ENCODE results near the gene EME2. TPM values are rescaled to one million over a fixed set of nuclear protein-coding genes. Genes with fewer than 3 reads are reported as not detected.
A peak's percentile ranks its signal among the peaks of the same experiment; 100 is the strongest.

The EME2 gene
- total RNA-seq, 1 experiment from 2014 or later = 36.3 TPM

GRCh38 chr16:1775006-1775845 lies 2.6 kb downstream of the EME2 start:
- Histone ChIP-seq H3K36me3 (ENCODE audit: control insufficient read depth in 1 of 2, insufficient read depth in 2 of 2, low read length in 2 of 2) (peaks cover 0 to 8% of the 10 kb centered on the region in 2 experiments; a peak in 3 of 4 replicates), H3K4me2 (ENCODE audit: low read length) (no peak overlapping the region), H3K27ac (ENCODE audit: low read depth, low read length) (peak overlapping the region; percentile 95; the same call in 1 of the 2 replicates), H3K79me2 (ENCODE audit: insufficient read depth, low read length) (peaks cover 48% of the 10 kb centered on the region), H3K9ac (ENCODE audit: low read length) (no peak overlapping the region), H3K9me2 (ENCODE audit: insufficient read depth) (no peaks in the 10 kb centered on the region), H3K4me3 (replicated peaks in 1 of 2; ENCODE audit: low read depth in 1 of 2, low read length in 2 of 2) (no peak overlapping the region), H3K9me3 (ENCODE audit: control insufficient read depth in 1 of 2, insufficient read depth in 1 of 2, low read depth in 1 of 2, low read length in 2 of 2) (no peaks in the 10 kb centered on the region), H3K4me1 (ENCODE audit: control insufficient read depth in 1 of 2, insufficient read depth in 2 of 2, low read length in 2 of 2) (peaks cover 6 to 17% of the 10 kb centered on the region in 2 experiments), H3K27me3 (ENCODE audit: insufficient read depth, low read length) (no peaks in the 10 kb centered on the region), H4K20me1 (ENCODE audit: insufficient read depth) (no peaks in the 10 kb centered on the region; the same call in 1 of the 2 replicates), H2AFZ (ENCODE audit: low read depth, low read length, poor library complexity, severe bottlenecking) (no peak overlapping the region)
- BruUV-seq (replicated peaks) = no TSS peak
- intact Hi-C loops (cut with micrococcal nuclease) = no loop called here
- CTCF ChIA-PET = interaction anchor here (1.3 to 1.7 kb wide), 2 partner anchors 7 to 69 kb away, joined by 3 to 9 read pairs; partner anchors contain the start of genes MAPK8IP3, NUBP2 and SPSB3
- ATAC-seq = no peak
- TF ChIP-seq EGR1 (IDR thresholded peaks at IDR 0.05; ENCODE audit: low read depth) = no peak
- TF ChIP-seq ZNF274 (IDR thresholded peaks at IDR 0.05; ENCODE audit: low read depth, low read length) = no peak
- no peak for TF ChIP-seq SP1 (IDR thresholded peaks at IDR 0.05; ENCODE audit: low read depth)
- no peak for TF ChIP-seq ATF3 (IDR thresholded peaks at IDR 0.05)
- TF ChIP-seq ELF1 (IDR thresholded peaks at IDR 0.05; ENCODE audit: borderline replicate concordance, low read depth) = no peak
- TF ChIP-seq ZBTB33 (IDR thresholded peaks at IDR 0.05; ENCODE audit: extremely low read depth, insufficient replicate concordance, low read length) = no peak
- no peak for TF ChIP-seq SRF (IDR thresholded peaks at IDR 0.05; ENCODE audit: low read depth)
- no peak for TF ChIP-seq EZH2 (IDR thresholded peaks at IDR 0.05)
- TF ChIP-seq TCF7L2 (IDR thresholded peaks at IDR 0.05; ENCODE audit: borderline replicate concordance, extremely low read depth, insufficient read depth, insufficient read length) = no peak
- TF ChIP-seq REST (IDR thresholded peaks at IDR 0.05; ENCODE audit: low read depth) = no peak
- TF ChIP-seq POLR2A (IDR thresholded peaks at IDR 0.05; ENCODE audit: borderline replicate concordance, extremely low read depth, insufficient read depth, insufficient read length) = no peak
- TF ChIP-seq YY1 (IDR thresholded peaks at IDR 0.05; ENCODE audit: extremely low read depth, insufficient replicate concordance, low read depth, low read length) = no peak
- no peak for TF ChIP-seq MAX (IDR thresholded peaks at IDR 0.05)
- TF ChIP-seq RAD21 (IDR thresholded peaks at IDR 0.05; ENCODE audit: low read depth) = no peak
- no peak for TF ChIP-seq CTCF (IDR thresholded peaks at IDR 0.05 in 2 of 3, conservative IDR thresholded peaks at IDR 0.05 in 1 of 3; ENCODE audit: borderline replicate concordance in 1 of 3, insufficient read depth in 1 of 3, low read depth in 2 of 3, low read length in 2 of 3)
- no peak for TF ChIP-seq CBX3 (IDR thresholded peaks at IDR 0.05; ENCODE audit: low read depth)
- RAD21 ChIA-PET (ENCODE audit: low non-redundant PET in 1 of 2, low total read pairs in 2 of 2, uncharacterized antibody in 2 of 2, unreplicated experiment in 2 of 2) = no interaction called here
- POLR2A ChIA-PET = no interaction called here
- DNase-seq (ENCODE audit: low read depth, low spot score) = no peak
